Gastrocnemius medialis (tissue), 4 donors: Measurements from ENCODE around the gene SUOX.

Experiments used
- CTCF ChIP-seq, 5 experiments: fragments of 450-650 bp in 3 of 5; fragments of 200-600 bp in 2 of 5; sonication (generic) in 2 of 5; IDR thresholded peaks in 4 of 5; conservative IDR thresholded peaks in 1 of 5; 1 replicate in 4 of 5; 2 replicates in 1 of 5; pipeline ENCODE4 v1.5.1; 2016 to 2019; ENCODE audit warnings: antibody characterized with exemption in 5 of 5, mild to moderate bottlenecking in 3 of 5, moderate library complexity in 3 of 5
- POLR2A ChIP-seq, 2 donors: fragments of 450-650 bp; IDR thresholded peaks; one replicate each; pipeline ENCODE4 v1.6.1; 2017; ENCODE audit warnings: antibody characterized with exemption in 2 of 2, mild to moderate bottlenecking in 2 of 2, moderate library complexity in 2 of 2

GRCh38 chr12:56042843-56043242, 45.8 kb downstream of the SUOX start:
- TF ChIP-seq CTCF (IDR thresholded peaks at IDR 0.05 in 4 of 5, conservative IDR thresholded peaks at IDR 0.05 in 1 of 5) = no peak
- TF ChIP-seq POLR2A (IDR thresholded peaks at IDR 0.05) = no peak
